ENCODE results near the gene ABCA7.

ABCA7 gene, protein sequence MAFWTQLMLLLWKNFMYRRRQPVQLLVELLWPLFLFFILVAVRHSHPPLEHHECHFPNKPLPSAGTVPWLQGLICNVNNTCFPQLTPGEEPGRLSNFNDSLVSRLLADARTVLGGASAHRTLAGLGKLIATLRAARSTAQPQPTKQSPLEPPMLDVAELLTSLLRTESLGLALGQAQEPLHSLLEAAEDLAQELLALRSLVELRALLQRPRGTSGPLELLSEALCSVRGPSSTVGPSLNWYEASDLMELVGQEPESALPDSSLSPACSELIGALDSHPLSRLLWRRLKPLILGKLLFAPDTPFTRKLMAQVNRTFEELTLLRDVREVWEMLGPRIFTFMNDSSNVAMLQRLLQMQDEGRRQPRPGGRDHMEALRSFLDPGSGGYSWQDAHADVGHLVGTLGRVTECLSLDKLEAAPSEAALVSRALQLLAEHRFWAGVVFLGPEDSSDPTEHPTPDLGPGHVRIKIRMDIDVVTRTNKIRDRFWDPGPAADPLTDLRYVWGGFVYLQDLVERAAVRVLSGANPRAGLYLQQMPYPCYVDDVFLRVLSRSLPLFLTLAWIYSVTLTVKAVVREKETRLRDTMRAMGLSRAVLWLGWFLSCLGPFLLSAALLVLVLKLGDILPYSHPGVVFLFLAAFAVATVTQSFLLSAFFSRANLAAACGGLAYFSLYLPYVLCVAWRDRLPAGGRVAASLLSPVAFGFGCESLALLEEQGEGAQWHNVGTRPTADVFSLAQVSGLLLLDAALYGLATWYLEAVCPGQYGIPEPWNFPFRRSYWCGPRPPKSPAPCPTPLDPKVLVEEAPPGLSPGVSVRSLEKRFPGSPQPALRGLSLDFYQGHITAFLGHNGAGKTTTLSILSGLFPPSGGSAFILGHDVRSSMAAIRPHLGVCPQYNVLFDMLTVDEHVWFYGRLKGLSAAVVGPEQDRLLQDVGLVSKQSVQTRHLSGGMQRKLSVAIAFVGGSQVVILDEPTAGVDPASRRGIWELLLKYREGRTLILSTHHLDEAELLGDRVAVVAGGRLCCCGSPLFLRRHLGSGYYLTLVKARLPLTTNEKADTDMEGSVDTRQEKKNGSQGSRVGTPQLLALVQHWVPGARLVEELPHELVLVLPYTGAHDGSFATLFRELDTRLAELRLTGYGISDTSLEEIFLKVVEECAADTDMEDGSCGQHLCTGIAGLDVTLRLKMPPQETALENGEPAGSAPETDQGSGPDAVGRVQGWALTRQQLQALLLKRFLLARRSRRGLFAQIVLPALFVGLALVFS (N-terminal part only)

DNA sequence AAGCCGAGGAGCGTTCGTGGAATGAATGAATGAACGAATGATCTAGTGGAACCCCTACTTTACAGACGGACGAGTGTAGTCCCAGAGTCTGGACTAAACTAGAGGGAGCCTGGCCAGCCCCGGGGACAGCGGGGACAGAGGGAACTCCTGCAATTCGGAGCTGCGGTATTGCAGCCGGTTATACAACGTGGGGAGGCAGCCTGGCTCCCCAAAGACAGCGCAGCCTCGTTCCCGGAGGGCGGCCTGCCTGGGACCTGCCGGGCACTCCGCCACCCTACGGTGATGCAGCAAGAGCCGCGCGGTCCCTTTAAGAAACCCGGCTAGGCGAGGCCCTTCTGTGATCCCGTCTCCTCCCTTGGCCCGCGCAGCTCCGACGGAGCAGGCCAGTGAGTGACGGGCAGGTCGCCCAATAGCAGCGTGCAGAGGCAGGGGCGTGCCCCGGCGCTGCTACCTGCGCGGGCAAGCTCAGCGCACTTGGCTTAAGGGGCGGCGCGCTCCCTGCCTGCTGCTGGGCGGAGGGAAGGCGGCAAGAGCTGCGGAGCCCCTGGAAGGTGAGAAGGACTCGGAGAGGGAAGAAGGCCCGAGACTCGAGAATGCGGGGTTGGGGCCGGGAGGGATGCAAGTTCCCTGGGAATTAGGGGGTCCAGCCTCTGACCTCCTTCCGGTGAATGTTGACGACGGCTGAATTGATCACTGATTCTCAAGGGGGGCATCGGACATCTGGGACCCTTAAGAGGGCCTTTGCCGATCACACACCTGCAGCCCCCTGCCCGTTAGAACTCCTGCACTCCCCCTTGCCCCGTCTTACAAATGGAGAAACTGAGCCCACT, at the start of gene ABCA7:
ABCA7 (plus strand) TSS at position 462 of the 830 bp plus-strand sequence. CDS start 1,255 bp downstream, outside the sequence.
- DNase-seq (ENCODE audit: low read depth in 2 of 2) = peak; percentile 97 to 98

DNA sequence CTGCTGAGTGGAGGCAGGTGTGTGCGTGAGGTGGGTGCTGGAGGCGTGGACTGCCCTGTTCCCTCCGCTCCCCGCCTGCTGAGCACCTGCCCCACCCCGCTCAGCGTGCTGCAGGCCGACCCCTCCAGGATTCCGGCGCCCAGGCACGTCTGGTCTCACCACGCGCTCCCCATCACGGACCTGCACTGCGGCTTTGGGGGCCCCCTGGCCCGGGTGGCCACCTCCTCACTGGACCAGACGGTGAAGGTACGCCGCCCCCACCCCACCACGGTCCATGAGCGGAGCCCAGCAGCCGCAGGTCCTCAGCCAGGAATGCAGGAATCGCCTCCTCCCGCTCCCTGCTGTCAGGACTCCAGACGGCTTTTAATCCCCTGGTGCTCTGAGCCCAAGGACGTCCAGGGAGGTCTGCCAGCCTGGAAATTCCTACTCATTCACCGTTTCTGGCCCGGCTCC, 49.8 kb upstream of the ABCA7 start:
- no peak for DNase-seq (ENCODE audit: low read depth in 2 of 2)

DNA sequence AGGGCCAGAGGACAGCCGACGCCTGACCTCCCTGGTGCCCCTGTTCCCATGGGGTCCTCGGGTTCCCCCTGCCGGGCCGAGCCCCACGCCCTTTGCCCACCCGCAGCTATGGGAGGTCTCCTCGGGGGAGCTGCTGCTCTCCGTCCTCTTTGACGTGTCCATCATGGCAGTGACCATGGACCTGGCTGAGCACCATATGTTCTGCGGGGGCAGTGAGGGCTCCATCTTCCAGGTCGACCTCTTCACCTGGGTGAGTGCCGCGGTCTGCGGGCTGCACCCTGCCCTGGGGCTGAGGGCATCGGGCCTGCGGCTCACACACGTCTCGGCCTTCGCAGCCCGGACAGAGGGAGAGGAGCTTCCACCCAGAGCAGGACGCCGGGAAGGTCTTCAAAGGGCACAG, 49.2 kb upstream of the ABCA7 start:
- DNase-seq (ENCODE audit: low read depth in 2 of 2) = no peak

DNA sequence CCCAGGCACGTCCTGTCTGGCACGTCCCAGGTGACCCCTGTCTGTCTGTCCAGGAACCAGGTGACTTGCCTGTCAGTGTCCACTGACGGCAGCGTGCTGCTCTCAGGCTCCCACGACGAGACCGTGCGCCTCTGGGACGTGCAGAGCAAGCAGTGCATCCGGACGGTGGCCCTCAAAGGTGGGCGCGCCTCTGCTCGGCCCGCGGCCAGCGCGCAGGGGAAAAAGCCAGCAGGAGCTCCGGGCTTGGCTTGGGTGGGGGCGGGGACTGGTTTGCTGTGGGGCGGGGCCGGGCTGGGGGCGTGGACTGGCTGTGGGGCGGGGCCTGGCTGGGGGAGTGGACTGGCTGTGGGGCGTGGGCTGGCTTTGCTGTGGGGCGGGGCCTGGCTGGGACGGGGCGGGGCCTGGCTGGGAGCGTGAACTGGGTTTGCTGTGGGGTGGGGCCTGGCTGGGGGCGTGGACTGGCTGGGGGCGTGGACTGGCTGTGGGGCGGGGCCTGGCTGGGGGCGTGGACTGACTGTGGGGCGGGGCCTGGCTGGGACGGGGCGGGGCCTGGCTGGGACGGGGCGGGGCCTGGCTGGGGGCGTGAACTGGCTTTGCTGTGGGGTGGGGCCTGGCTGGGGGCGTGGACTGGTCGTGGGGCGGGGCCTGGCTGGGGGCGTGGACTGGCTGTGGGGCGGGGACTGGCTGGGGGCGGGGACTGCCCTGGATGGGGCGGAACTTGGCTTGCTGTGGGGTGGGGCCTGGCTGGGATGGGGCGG, 48.6 kb upstream of the ABCA7 start:
- peak in 1 of 2 donors; percentile 29 for DNase-seq (ENCODE audit: low read depth in 2 of 2)

DNA sequence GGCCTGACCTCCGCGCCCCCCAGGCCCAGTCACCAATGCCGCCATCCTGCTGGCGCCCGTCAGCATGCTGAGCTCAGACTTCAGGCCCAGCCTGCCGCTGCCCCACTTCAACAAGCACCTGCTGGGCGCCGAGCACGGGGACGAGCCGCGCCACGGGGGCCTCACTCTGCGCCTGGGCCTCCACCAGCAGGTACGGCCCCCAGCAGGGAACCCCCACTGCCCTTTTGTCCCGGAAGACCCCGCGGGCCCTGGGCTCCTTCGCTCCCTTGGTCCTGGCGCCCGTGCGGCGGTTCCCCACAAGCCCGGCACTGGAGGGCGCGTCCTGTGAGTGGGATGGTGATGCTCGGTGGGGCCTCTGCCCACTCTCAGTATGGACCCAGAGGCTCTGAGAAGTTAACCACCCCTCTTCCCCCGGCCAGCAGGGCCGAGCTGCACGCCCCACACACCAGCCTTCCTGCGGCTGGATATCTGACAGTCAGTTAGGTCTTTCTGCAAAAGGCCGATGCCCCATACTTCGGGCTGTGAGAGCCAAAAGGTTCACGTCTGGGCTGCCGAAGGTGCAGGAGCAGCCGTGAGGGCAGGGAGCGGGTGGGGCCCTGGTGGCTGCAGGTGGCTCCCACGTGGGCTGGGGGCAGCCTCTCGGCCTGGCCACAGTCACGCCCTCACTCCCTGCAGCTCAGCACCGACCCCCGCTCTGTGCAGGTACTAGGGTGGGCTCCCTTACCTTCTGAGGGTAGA, 47.8 kb upstream of the ABCA7 start:
- no peak for DNase-seq (ENCODE audit: low read depth in 2 of 2)

DNA sequence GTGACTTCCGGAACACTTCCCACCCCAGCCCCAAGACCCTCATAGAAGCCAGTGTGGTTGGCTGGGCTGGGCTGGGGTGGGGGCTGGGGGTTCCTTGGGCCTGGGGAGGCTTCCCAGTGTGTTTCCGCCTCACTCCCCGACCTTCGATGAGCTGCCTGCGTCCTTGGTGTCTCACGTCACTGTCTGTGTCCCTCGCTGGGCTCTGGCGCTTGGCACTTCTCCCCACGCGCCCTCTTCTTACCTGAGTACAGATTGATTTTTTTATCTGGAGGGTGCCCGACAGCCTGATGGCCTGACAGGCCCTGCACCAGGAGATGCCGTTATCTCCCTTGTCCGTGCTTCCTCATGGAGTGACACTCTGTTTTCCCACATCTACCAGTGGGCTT, 47.2 kb upstream of the ABCA7 start:
- no peak for DNase-seq (ENCODE audit: low read depth in 2 of 2)

DNA sequence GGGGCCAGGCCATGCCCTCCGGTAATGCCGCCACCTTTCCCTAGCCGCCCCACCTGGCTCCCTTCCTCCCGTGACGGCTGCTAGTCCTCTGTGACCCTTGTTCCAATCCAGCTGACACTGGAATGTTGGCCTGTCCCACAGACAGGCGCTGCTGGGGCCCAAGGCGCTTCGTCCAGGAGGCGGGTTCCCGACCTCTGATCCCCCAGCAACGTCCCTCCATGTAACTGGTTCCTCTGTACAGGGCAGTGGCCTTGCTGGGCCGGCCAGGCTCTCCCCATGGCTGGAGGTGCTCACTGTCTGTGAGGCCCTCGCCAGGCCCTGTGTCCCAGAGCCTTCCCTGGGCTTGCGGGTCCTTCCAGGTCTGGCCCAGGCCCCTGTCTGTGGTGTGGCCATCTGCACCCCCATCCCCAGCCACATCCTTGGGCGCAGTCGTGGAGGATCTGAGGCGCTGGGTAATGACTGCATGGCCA, 46.5 kb upstream of the ABCA7 start:
- no peak for DNase-seq (ENCODE audit: low read depth in 2 of 2)

DNA sequence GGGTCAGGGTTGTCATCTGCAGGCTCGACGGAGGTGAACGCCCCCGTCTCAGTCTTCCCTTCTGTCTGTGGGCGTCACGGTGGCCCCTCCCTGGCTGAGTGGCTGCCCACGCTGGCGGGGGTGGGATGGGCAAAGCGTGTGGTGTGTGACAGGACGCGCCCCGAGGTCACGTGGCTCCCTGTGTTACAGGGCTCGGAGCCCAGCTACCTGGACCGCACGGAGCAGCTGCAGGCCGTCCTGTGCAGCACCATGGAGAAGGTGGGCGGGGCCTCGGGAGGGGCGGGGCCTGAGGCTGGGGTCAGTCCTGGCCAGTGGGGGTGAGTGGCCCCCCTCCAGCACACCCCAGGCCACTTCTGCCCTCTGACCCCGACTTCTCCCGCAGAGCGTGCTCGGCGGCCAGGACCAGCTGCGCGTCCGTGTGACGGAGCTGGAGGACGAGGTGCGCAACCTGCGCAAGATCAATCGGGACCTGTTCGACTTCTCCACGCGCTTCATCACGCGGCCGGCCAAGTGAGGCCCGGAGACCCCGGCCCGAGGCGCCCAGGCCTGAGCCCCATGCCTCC, 46.0 kb upstream of the ABCA7 start:
- no peak for DNase-seq (ENCODE audit: low read depth in 2 of 2)

DNA sequence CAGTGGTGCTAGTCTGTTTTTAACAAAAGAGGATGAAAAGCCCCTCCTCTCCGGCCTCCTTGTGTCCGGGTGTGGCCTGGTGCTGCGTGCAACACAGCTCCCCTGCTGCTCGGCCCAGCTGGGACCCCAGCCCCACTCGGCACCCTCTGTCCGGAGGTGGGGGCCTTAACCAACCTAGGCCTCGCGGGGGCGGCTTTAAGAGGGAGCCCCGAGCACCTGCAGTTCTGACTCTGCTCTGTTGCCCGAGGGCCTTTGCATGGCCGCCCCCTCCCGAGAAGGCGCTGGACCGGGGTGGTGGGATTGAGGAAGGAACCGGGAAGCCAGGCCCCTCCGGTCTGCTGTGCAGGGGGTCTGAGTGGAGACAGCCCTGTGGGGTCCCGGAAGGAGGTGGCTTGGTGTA, 45.4 kb upstream of the ABCA7 start:
- DNase-seq (ENCODE audit: low read depth in 2 of 2) = no peak

DNA sequence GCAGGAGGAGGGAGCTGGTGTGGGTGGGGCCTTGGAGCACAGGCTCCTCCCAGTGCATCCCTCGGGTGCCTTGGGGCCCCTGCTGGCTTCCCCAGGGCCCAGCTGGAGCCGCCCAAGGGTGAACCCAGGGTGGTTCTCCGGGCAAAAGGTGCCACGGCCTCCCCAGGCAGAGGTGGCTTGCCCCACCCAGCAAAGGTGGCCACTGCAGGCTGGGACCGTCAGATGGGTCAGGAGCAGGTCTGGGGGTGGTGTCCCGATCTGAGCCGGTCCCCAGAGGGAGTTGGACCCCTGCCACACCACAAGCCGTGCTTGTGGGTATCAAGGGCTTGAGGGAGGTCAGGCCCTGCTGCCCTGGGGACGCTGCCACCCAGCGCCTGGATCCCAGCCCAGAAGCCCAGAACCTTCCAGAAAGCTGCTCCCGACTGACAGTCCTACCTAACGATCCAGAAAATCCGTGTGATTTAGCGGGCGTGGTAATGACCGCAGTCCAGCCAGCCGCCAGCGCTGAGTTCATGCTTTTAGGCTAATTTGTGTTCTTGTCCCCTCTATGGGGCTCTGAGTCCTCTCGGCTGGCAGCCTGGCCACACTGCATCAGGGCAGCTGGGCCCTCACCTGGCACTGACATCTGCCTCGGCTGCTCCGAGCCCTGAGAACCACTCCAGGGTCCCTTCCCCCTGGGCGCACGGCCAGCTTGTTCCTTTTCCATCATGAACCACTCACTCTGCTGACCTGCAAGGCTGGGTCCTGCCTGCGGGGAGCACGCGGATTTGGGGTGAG, 44.7 kb upstream of the ABCA7 start:
- no peak for DNase-seq (ENCODE audit: low read depth in 2 of 2)

DNA sequence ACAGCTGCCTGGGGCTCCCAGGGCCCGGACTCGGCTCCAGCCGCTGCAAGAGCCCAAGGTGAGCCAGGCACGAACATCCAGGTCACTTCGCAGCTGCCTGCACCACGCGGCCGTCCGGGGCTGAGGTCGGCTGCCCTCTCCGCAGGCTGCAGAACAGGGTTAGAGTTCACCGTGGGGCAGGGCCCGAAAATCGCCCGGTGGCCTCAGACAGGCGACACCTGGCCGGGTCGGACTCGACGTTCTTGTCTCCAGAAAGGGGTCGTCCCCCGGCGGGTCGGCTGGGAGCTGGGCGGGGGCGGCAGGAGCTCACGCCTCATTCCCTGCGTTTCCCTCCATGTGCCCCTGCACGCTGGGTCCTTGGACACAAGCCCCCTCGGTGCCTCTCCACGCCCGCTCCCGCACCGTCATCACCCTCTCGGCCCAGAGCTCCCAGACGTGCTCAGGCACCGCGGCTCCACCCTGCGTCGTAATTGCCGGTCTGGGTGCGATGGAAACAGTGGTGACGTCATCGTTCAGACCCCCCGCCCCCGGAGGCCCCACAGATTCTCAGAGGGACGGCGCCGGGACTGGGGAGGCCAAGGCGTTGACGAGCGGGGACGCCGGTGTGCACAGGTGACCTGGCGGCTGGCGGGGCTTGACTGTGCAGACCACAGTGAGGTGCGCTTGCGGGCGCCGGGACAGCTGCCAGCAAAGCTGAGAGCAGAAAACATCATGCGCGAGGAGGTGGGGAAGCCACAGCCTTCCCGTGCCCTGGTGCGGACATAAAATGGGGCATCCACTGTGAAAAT, 43.7 kb upstream of the ABCA7 start:
- peak; percentile 26 to 63 for DNase-seq (ENCODE audit: low read depth in 2 of 2)

DNA sequence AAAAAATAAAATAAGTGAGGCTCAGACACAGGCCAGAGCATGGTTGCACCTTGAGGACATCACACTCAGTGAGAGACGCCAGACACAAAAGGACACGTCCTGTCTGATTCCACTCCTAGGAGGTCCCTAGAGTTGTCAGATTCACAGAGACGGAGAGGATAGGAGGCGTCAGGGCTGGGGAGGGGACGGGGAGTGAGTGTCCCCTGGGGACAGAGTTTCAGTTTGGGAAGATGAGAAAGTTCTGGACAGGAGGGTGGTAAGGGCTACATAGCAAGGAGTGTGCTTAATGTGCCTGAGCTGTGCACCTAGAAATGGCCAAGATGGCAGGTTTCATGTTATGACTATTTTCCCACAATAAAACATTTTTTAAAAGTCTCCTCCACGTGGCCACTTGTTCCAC, 41.8 kb upstream of the ABCA7 start:
- no peak for DNase-seq (ENCODE audit: low read depth in 2 of 2)

DNA sequence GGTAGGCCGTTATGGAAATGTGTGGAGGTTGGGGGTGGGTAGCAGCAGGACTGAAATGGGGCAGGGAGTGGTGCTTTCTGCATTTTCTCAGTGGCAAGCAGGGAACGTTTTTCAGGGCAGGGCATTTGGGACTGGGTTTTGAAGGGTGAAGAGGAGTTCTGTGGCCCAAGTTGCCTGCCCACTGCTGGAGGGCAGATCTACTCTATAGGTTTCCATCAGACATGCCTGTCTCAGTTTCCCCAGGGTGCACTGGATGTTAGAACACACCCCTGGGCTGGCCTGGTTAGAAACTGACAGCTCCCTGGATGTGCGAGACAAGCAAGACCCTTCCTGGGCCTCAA, 40.6 kb upstream of the ABCA7 start:
- no peak for DNase-seq (ENCODE audit: low read depth in 2 of 2)

DNA sequence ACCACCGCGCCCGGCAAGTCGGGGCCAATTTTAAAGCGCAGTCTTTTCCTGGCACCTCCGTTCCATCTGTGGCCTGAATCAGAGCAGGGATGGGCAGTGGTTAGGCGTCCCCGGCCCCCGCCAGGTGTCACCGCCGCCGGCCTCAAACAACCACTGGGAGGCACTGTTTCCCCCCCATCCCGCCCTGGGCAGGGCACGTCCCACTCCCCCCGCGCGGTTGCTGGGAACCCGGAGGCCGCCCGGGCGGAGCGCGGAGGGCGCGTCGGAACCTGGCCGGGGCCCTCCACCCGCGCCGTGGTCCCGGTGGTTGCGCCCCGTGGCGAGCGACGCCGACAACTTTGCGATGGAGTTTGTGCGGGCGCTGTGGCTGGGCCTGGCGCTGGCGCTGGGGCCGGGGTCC, 39.8 kb upstream of the ABCA7 start, which contains the start of gene GRIN3B:
GRIN3B (plus strand) TSS at position 325 of the 400 bp plus-strand sequence; CDS start at position 344, 19 bp downstream.
- peak in 1 of 2 donors; percentile 40 for DNase-seq (ENCODE audit: low read depth in 2 of 2)

DNA sequence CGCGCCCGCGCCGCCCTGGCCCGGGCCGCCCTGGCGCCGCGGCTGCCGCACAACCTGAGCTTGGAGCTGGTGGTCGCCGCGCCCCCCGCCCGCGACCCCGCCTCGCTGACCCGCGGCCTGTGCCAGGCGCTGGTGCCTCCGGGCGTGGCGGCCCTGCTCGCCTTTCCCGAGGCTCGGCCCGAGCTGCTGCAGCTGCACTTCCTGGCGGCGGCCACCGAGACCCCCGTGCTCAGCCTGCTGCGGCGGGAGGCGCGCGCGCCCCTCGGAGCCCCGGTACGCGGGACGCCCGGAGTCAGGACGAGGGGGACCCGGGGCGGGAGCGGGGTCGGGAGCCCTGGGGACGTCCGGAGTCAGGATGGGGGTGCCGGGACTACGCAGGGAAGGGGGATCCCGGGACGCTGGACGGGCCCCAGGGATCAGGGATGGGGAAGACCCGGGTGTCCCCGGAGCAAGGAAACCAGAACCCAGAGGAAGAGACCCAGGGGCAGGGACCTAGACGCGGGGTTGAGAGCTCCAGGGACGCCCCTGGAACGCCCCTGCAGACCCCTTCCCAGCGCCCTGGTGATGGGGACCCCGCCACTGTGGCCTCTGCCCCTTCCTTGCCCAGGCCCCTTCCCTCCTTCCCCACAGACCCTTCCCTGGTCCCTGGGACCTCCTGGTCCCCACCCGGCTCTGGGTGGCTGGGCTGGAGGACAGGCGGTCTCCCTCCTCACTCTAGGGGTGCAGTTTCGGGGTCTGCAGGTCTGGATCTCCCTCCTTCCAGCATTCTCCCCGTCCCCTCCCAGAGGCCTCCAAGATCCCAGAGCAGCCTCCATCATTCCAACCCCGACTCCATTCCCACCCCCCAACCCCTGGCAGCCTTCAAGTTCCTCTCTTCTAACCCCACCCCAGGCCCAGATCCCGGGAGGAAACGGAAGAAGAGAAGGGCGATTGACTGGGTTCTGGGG, 39.0 kb upstream of the ABCA7 start:
- no peak for DNase-seq (ENCODE audit: low read depth in 2 of 2)

DNA sequence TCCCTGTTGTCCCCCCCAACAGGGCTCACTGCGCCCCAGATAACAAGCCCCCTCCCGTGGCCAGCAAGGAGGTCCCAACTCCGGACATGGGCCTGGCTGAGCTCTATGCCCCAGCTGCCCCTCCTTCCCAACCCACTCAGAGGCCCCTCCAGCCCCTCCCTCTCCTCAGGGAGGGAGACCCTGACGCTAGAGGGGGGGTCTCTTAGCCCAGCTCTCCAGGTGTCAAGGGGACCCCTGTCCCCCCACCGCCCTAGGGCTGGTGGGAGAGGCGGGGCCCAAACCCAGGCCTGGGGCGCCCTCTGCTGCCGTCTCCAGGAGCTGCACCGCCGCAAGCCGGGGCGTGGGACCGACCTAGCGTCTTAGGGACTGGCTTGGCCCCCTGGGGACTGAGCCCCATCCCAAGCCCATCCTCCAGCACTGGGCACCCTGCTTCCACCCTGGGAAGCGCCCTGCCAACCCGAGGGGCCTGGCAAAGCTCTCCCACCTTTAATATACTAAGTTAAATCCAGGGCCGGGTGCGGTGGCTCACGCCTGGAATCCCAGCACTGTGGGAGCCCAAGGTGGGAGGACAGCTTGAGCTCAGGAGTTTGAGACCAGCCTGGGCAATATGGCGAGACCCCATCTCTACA, 38.3 kb upstream of the ABCA7 start:
- peak; percentile 36 to 41 for DNase-seq (ENCODE audit: low read depth in 2 of 2)
